G401.6 (cell line): ENCODE measurements around the gene CHN2.

Experiments used
- FAIRE-seq: peaks from 2 replicates; lab custom pipeline; 2012; peaks lifted over from hg19 to GRCh38; lab: Jason Lieb, UNC

The CHN2 gene

GRCh38 chr7:29335188-29336083, 140.9 kb downstream of the CHN2 start:
- FAIRE-seq: no peak

- no peak for FAIRE-seq
Measured at GRCh38 chr7:29337546-29338116, 143.1 kb downstream of the CHN2 start.

- FAIRE-seq: no peak
Measured at GRCh38 chr7:29340696-29341095, 146.1 kb downstream of the CHN2 start.

GRCh38 chr7:29341156-29341555, 146.6 kb downstream of the CHN2 start:
- FAIRE-seq: no peak

GRCh38 chr7:29342761-29343160, 148.2 kb downstream of the CHN2 start:
- FAIRE-seq: no peak

GRCh38 chr7:29343399-29343798, 148.8 kb downstream of the CHN2 start:
- FAIRE-seq: no peak

GRCh38 chr7:29344334-29344978, 149.9 kb downstream of the CHN2 start:
- no peak for FAIRE-seq

GRCh38 chr7:29345590-29345989, 151.0 kb downstream of the CHN2 start:
- FAIRE-seq: no peak

GRCh38 chr7:29346231-29346978, 151.8 kb downstream of the CHN2 start:
- FAIRE-seq: no peak

- no peak for FAIRE-seq
Measured at GRCh38 chr7:29349362-29349761, 154.8 kb downstream of the CHN2 start.

GRCh38 chr7:29350351-29350750, 155.8 kb downstream of the CHN2 start:
- FAIRE-seq: no peak

GRCh38 chr7:29352041-29352440, 157.5 kb downstream of the CHN2 start:
- FAIRE-seq: no peak

GRCh38 chr7:29353810-29354209, 159.2 kb downstream of the CHN2 start:
- no peak for FAIRE-seq

GRCh38 chr7:29354340-29354739, 159.8 kb downstream of the CHN2 start:
- FAIRE-seq: no peak

- no peak for FAIRE-seq
Measured at GRCh38 chr7:29355388-29355787, 160.8 kb downstream of the CHN2 start.

GRCh38 chr7:29356631-29357030, 162.1 kb downstream of the CHN2 start:
- no peak for FAIRE-seq

- no peak for FAIRE-seq
Measured at GRCh38 chr7:29359482-29360093, 165.0 kb downstream of the CHN2 start.

- no peak for FAIRE-seq
Measured at GRCh38 chr7:29360633-29361625, 166.4 kb downstream of the CHN2 start.

GRCh38 chr7:29362380-29362779, 167.8 kb downstream of the CHN2 start:
- no peak for FAIRE-seq

GRCh38 chr7:29363636-29364425, 169.3 kb downstream of the CHN2 start:
- FAIRE-seq: no peak
